ENCODE results near the gene GK2.

GK2 gene

GRCh38 chr4:79408063-79408462 lies at the start of gene GK2:
GK2 (minus strand) TSS chr4:79408228; CDS start chr4:79408200, 28 bp downstream.
- TF ChIP-seq, protein P1, sequence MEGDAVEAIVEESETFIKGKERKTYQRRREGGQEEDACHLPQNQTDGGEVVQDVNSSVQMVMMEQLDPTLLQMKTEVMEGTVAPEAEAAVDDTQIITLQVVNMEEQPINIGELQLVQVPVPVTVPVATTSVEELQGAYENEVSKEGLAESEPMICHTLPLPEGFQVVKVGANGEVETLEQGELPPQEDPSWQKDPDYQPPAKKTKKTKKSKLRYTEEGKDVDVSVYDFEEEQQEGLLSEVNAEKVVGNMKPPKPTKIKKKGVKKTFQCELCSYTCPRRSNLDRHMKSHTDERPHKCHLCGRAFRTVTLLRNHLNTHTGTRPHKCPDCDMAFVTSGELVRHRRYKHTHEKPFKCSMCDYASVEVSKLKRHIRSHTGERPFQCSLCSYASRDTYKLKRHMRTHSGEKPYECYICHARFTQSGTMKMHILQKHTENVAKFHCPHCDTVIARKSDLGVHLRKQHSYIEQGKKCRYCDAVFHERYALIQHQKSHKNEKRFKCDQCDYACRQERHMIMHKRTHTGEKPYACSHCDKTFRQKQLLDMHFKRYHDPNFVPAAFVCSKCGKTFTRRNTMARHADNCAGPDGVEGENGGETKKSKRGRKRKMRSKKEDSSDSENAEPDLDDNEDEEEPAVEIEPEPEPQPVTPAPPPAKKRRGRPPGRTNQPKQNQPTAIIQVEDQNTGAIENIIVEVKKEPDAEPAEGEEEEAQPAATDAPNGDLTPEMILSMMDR (IDR thresholded peaks at IDR 0.05; ENCODE audit: low read depth, low read length) = no peak
- DNase-seq = no peak
- no peak within 1 kb of the TSS for H3K4me3 ChIP-seq (ENCODE audit: low read depth, low read length)

GRCh38 chr4:79455216-79455615 lies 47.2 kb upstream of the GK2 start:
- Histone ChIP-seq H3K36me3 (no peaks in the 10 kb centered on the region), H3K27ac (no peak overlapping the region), H3K9me3 (ENCODE audit: severe bottlenecking) (no peaks in the 10 kb centered on the region), H3K4me3 (ENCODE audit: low read depth, low read length) (no peak overlapping the region), H3K27me3 (ENCODE audit: insufficient read depth, low read depth, severe bottlenecking) (no peaks in the 10 kb centered on the region)
- TF ChIP-seq, protein P1 (IDR thresholded peaks at IDR 0.05; ENCODE audit: low read depth, low read length) = no peak
- DNase-seq = no peak

More at GRCh38 chr4:79408063-79408462, at the start of gene GK2:
- H3K27ac ChIP-seq = no peak within 1 kb of the TSS
- peaks cover 2% of the 10 kb centered on the region for H3K9me3 ChIP-seq (ENCODE audit: severe bottlenecking)
- H3K36me3 ChIP-seq = no peaks in the 10 kb centered on the region
- no peaks in the 10 kb centered on the region for H3K27me3 ChIP-seq (ENCODE audit: insufficient read depth, low read depth, severe bottlenecking)

- no peak for DNase-seq
- TF ChIP-seq, protein P1 (IDR thresholded peaks at IDR 0.05; ENCODE audit: low read depth, low read length) = no peak
- no peak overlapping the region for H3K27ac ChIP-seq
- no peaks in the 10 kb centered on the region for H3K9me3 ChIP-seq (ENCODE audit: severe bottlenecking)
- H3K36me3 ChIP-seq = no peaks in the 10 kb centered on the region
- no peaks in the 10 kb centered on the region for H3K27me3 ChIP-seq (ENCODE audit: insufficient read depth, low read depth, severe bottlenecking)
- no peak overlapping the region for H3K4me3 ChIP-seq (ENCODE audit: low read depth, low read length)
These were observed 46.6 kb upstream of the GK2 start for GRCh38 chr4:79454656-79455055.

GRCh38 chr4:79450053-79450452 lies 42.0 kb upstream of the GK2 start:
- peak; percentile 20 for DNase-seq
- Histone ChIP-seq H3K36me3 (no peaks in the 10 kb centered on the region), H3K27me3 (ENCODE audit: insufficient read depth, low read depth, severe bottlenecking) (no peaks in the 10 kb centered on the region)

GRCh38 chr4:79446145-79446544 lies 38.1 kb upstream of the GK2 start:
- H3K27me3 ChIP-seq (ENCODE audit: insufficient read depth, low read depth, severe bottlenecking) = no peaks in the 10 kb centered on the region
- no peaks in the 10 kb centered on the region for H3K36me3 ChIP-seq
- TF ChIP-seq, protein P1 (IDR thresholded peaks at IDR 0.05; ENCODE audit: low read depth, low read length) = no peak
- no peak for DNase-seq
- H3K9me3 ChIP-seq (ENCODE audit: severe bottlenecking) = no peaks in the 10 kb centered on the region
- no peak overlapping the region for H3K4me3 ChIP-seq (ENCODE audit: low read depth, low read length)
- H3K27ac ChIP-seq = no peak overlapping the region

More at GRCh38 chr4:79450053-79450452, 42.0 kb upstream of the GK2 start:
- TF ChIP-seq, protein P1 (IDR thresholded peaks at IDR 0.05; ENCODE audit: low read depth, low read length) = no peak
- Histone ChIP-seq H3K4me3 (ENCODE audit: low read depth, low read length) (no peak overlapping the region), H3K9me3 (ENCODE audit: severe bottlenecking) (no peaks in the 10 kb centered on the region), H3K27ac (no peak overlapping the region)

- peak; percentile 16 for DNase-seq
These were observed 37.3 kb upstream of the GK2 start for GRCh38 chr4:79445371-79445781.

More at GRCh38 chr4:79445371-79445781, 37.3 kb upstream of the GK2 start:
- Histone ChIP-seq H3K27ac (no peak overlapping the region), H3K27me3 (ENCODE audit: insufficient read depth, low read depth, severe bottlenecking) (no peaks in the 10 kb centered on the region), H3K9me3 (ENCODE audit: severe bottlenecking) (no peaks in the 10 kb centered on the region), H3K4me3 (ENCODE audit: low read depth, low read length) (no peak overlapping the region), H3K36me3 (no peaks in the 10 kb centered on the region)
- TF ChIP-seq, protein P1 (IDR thresholded peaks at IDR 0.05; ENCODE audit: low read depth, low read length) = no peak

Data from WERI-Rb-1 (cell line).